Measurements from ENCODE around the gene ALPK1.

GRCh38 chr4:112321776-112322684 lies 24.9 kb downstream of the ALPK1 start:
- TF ChIP-seq CTCF (IDR thresholded peaks at IDR 0.05) = peak; percentile 45 to 75
- no peak for TF ChIP-seq POLR2A (IDR thresholded peaks at IDR 0.05)

All from suprapubic skin (tissue), 3 donors.